Pancreas (tissue), 10 donors: Measurements from ENCODE around the gene OPA3. TPM values are rescaled to one million over a fixed set of nuclear protein-coding genes. Genes with fewer than 3 reads are reported as not detected.

Experiments used
- ATAC-seq, 4 donors: fragments of 200-7000 bp; cut with Tn5 transposase; one replicate each; pipeline versions ENCODE4 v1.8.0 to v1.9.1; 2020; ENCODE audit warnings: mild to moderate bottlenecking in 4 of 4, moderate library complexity in 4 of 4
- DNase-seq, 6 donors: peaks; one replicate each; pipeline ENCODE4 v3.0.0-alpha.2; 2020
- FAIRE-seq: peaks from 2 replicates; lab custom pipeline; 2012; peaks lifted over from hg19 to GRCh38; lab: Jason Lieb, UNC
- H3K27ac ChIP-seq, 4 donors: fragments of 200-600 bp; sonication (generic); 1 replicate in 3 of 4; 2 replicates in 1 of 4; pipeline versions ENCODE4 v1.5.0 to v1.8.0; 2020
- H3K27me3 ChIP-seq, 4 donors: fragments of 200-600 bp; one replicate each; pipeline ENCODE4 v1.8.0; 2021
- H3K36me3 ChIP-seq, 3 donors: fragments of 200-600 bp; sonication (generic) in 1 of 3; one replicate each; pipeline versions ENCODE4 v1.5.0 to v1.8.0; 2020 to 2021
- H3K4me1 ChIP-seq, 3 donors: fragments of 200-600 bp; one replicate each; pipeline ENCODE4 v1.8.0; 2021
- H3K4me3 ChIP-seq, 4 donors: fragments of 200-600 bp; sonication (generic) in 2 of 4; one replicate each; pipeline versions ENCODE4 v1.5.0 to v1.8.0; 2020 to 2021
- H3K9me3 ChIP-seq, 4 donors: fragments of 200-600 bp; one replicate each; pipeline ENCODE4 v1.8.0; 2021
- WGBS, 2 donors: extraction: QIAGEN DNeasy Blood & Tissue Kit; methylation state at CpG; one replicate each; pipeline ENCODE4 v1.1.7; 2013; 5-methylcytosine and 5-hydroxymethylcytosine counted together
- intact Hi-C, 3 donors: fragments of 100-400 bp; cut with DNase I; formaldehyde crosslinking; loops; one replicate each; pipeline versions ENCODE4 v1.11.1 to v1.14.2; 2022
- polyA plus RNA-seq, 2 donors: library from polyadenylated mRNA; stranded (reverse); fragments of 200-250 nt; gene quantifications; one replicate each; pipeline ENCODE4 v1.2.3, GENCODE V29; 2013
- total RNA-seq, 6 donors: library from RNA; stranded (reverse); fragmentation: NEBNext Ultra II Directional in 4 of 6; extraction: Animal tissue kit (Norgen Biotek cat#: 25700) in 4 of 6; gene quantifications; one replicate each; pipeline versions ENCODE4 v1.2.1 to v1.2.4, GENCODE V29; 2021 to 2023
- TF ChIP-seq, protein P1 (sequence below), 4 donors: fragments of 200-600 bp; sonication (generic) in 3 of 4; IDR thresholded peaks; one replicate each; pipeline versions ENCODE4 v1.5.0 to v1.8.0; 2021; ENCODE audit warnings: antibody characterized with exemption in 4 of 4
- donor health status: healthy with polysubstance abuse.
- donor health status: DM: no; HTN: no; CAD: no; lungs with moderate emphysema.
- donor health status: DM: no; HTN: no; CAD: no.
- donor health status: control.
- donor health status: control.
- donor health status: Bipolar disorder and iron deficiency.
- donor health status: DM: yes; HTN: yes; CAD: no.
- donor health status: DM: no; HTN: no; CAD: no.
- donor health status: DM: no; HTN: no; CAD: no.
- donor health status: DM: yes; HTN: yes; CAD: no.

OPA3 gene
- total and polyA plus RNA-seq, 8 donors: 3.4 to 8.0 (median 4.7) TPM

DNA sequence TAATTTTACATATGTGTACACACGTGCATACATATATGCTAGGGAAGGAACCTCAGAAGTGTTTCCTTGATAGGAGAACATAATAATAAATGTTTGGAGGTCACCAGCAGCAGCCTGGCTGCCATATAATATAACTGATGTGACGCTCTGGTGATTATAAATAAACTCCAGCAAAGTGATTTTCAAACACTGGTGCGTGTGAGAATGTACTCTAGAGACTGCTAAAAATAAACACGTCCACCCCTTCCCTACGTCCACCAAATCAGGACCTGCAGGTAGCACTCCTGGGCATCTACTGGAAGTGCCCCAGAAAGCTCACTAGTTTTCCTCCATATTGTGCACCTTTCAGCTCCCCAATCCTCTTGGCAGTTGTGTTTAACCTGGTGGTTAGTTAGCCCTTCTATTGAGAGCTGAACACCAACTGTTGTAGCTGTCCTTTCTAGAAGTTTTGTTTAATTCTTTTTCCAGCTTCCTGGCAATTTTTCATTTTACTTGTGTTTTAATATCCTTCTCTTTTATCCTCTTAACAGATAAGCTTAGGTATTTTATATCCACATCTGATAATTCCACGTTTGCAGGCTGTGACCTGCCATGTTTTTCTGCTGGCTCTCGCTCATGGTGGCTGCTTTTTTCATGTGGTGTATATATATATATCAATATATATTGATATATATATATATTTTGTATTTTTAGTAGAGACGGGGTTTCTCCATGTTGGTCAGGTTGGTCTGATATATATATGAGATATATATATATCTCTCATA lies 13.0 kb downstream of the OPA3 start:
- H3K27ac ChIP-seq: no peak overlapping the region
- ATAC-seq (no peak), FAIRE-seq (no peak), DNase-seq (no peak)
- WGBS, 2 donors: 74 to 81% methylated on average over 8 of the region's 8 CpGs
- no peaks in the 10 kb centered on the region for H3K9me3 ChIP-seq
- TF ChIP-seq, protein P1, sequence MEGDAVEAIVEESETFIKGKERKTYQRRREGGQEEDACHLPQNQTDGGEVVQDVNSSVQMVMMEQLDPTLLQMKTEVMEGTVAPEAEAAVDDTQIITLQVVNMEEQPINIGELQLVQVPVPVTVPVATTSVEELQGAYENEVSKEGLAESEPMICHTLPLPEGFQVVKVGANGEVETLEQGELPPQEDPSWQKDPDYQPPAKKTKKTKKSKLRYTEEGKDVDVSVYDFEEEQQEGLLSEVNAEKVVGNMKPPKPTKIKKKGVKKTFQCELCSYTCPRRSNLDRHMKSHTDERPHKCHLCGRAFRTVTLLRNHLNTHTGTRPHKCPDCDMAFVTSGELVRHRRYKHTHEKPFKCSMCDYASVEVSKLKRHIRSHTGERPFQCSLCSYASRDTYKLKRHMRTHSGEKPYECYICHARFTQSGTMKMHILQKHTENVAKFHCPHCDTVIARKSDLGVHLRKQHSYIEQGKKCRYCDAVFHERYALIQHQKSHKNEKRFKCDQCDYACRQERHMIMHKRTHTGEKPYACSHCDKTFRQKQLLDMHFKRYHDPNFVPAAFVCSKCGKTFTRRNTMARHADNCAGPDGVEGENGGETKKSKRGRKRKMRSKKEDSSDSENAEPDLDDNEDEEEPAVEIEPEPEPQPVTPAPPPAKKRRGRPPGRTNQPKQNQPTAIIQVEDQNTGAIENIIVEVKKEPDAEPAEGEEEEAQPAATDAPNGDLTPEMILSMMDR (IDR thresholded peaks at IDR 0.05): no peak
- H3K4me1 ChIP-seq: peaks cover 1 to 4% (median 2%) of the 10 kb centered on the region in 3 donors
- intact Hi-C loops: no loop called here
- H3K27me3 ChIP-seq: no peaks in the 10 kb centered on the region
- no peaks in the 10 kb centered on the region for H3K36me3 ChIP-seq
- no peak overlapping the region for H3K4me3 ChIP-seq

DNA sequence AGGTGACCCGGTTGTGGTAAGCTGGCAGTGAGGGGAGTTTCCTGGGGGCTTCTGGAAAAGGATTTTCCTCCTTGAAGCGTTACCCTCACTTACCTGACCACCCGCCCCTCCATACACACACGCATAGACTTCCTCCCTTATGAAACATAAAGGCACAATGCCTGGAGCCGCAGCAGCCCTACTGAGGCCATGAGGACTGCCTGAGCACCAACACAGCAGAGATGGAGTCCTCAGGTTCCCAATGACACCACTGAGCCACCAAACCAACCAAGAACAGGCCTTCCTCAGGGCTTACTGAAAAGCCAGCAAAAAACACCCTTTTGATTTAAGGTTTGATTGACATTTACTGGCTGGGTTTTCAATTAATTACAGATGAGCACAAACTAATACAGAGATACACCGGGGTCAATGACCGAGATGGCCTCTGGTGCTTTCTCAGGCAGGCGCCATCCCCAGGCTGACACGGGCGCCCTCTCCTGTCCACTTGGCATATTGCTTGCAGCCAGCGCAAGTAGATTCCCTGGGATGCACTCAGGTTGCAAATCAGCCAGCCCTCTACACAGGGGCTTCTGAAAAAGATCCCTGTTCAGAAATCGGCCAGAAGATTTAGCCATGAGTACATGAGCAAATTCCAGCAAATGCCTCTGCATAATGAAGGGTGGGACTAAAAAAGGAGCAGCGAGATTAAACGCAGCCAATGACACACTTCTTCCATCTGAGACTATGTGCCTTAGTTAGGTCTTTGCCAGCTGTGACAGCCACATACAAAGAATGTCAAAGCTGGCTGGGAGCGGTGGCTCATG lies 14.8 kb downstream of the OPA3 start:
- Histone ChIP-seq H3K4me1 (no peaks in the 10 kb centered on the region), H3K27me3 (no peaks in the 10 kb centered on the region), H3K36me3 (no peaks in the 10 kb centered on the region), H3K27ac (no peak overlapping the region), H3K9me3 (no peaks in the 10 kb centered on the region), H3K4me3 (no peak overlapping the region)
- 60% methylated on average over 15 of the region's 15 CpGs for WGBS, 2 donors
- TF ChIP-seq, protein P1 (IDR thresholded peaks at IDR 0.05): peak; percentile 25 to 58 (median 45)
- ATAC-seq (peak; percentile 52 to 91 (median 86)), DNase-seq (peak in 4 of 6 donors; percentile 43 to 82 (median 59)), FAIRE-seq (no peak)
- intact Hi-C loops: no loop called here

DNA sequence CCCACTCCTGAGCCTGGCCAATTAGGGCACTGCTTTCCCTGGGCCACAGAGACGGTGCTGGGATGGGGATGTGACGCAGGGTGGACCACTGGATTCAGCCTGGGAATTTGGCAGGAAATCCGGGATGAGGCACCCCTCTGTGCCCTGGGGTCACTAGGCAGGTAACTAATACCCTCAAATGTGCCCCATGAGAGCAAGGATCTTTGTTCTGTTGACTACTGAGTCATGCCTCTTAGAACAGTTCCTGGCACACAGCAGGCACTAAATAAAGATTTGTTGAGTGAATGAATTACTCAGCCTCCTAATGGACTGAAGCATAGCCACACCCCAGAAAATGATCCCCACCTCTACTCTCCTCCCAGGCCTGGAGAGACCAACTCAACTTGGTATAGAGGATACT lies 15.9 kb downstream of the OPA3 start:
- no peaks in the 10 kb centered on the region for H3K27me3 ChIP-seq
- WGBS, 2 donors: 79 to 83% methylated on average over 3 of the region's 3 CpGs
- no peaks in the 10 kb centered on the region for H3K36me3 ChIP-seq
- peak overlapping the region in 1 of 4 donors; percentile 37 for H3K27ac ChIP-seq
- FAIRE-seq (no peak), ATAC-seq (peak; percentile 21 to 76 (median 54)), DNase-seq (no peak)
- TF ChIP-seq, protein P1 (IDR thresholded peaks at IDR 0.05): no peak
- H3K4me3 ChIP-seq: no peak overlapping the region
- no peaks in the 10 kb centered on the region for H3K9me3 ChIP-seq
- intact Hi-C loops: no loop called here
- no peaks in the 10 kb centered on the region for H3K4me1 ChIP-seq

DNA sequence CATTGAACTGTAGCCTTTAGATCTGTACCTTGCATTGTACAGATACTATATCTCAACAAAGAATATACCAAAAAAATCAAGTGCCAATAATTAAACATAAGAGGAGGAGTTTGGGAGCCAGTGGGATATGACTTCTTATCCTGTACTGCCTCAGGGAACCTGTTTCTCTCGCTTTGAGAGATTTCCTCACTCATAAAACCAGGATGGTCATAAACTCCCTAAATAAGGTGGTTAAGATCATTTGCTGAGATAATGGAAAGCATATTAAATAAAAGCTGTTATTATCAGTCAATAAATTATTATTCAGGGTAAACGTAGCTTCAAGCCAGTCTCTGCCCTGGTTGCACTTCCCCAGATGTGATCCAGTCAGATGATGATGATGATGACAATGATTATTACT lies 17.0 kb downstream of the OPA3 start:
- Histone ChIP-seq H3K9me3 (no peaks in the 10 kb centered on the region), H3K27me3 (no peaks in the 10 kb centered on the region), H3K4me3 (no peak overlapping the region), H3K27ac (no peak overlapping the region), H3K36me3 (no peaks in the 10 kb centered on the region), H3K4me1 (no peaks in the 10 kb centered on the region)
- WGBS, 2 donors: 74% methylated on average over 2 of the region's 2 CpGs
- no peak for FAIRE-seq
- DNase-seq: no peak
- no peak for ATAC-seq
- TF ChIP-seq, protein P1 (IDR thresholded peaks at IDR 0.05): no peak
- intact Hi-C loops: no loop called here
